Measurements from ENCODE around the gene MNAT1.

DNA sequence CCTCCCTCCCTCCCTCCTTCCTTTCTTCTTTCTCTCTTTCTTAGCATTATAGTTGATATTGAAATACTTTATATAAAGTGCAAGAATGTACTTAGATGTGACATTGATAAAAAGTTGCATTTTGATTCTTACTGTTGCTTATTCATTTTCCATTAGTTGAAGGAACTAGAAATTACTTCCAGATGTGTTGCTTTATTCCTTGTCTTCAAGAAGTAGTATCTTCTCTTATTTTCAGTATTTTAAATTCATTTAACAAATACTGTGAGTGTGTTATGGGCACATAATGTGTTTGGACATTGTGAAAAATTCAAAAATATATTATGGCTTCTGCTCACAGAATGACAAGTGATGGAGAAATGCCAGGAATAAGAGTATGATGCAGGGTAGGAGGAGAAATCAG, 200.8 kb downstream of the MNAT1 start:
- TF ChIP-seq SMC3 (conservative IDR thresholded peaks at IDR 0.05; ENCODE audit: poor library complexity): no peak
- TF ChIP-seq, protein P1, sequence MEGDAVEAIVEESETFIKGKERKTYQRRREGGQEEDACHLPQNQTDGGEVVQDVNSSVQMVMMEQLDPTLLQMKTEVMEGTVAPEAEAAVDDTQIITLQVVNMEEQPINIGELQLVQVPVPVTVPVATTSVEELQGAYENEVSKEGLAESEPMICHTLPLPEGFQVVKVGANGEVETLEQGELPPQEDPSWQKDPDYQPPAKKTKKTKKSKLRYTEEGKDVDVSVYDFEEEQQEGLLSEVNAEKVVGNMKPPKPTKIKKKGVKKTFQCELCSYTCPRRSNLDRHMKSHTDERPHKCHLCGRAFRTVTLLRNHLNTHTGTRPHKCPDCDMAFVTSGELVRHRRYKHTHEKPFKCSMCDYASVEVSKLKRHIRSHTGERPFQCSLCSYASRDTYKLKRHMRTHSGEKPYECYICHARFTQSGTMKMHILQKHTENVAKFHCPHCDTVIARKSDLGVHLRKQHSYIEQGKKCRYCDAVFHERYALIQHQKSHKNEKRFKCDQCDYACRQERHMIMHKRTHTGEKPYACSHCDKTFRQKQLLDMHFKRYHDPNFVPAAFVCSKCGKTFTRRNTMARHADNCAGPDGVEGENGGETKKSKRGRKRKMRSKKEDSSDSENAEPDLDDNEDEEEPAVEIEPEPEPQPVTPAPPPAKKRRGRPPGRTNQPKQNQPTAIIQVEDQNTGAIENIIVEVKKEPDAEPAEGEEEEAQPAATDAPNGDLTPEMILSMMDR (IDR thresholded peaks at IDR 0.05; ENCODE audit: poor library complexity, severe bottlenecking): no peak
